Thyroid gland (tissue), 4 donors: ENCODE data around the gene NTN1. TPM values are rescaled to one million over a fixed set of nuclear protein-coding genes. Genes with fewer than 3 reads are reported as not detected.

Experiments
- DNase-seq, 2 donors: peaks; one replicate each; pipeline ENCODE4 v3.0.0-alpha.2; 2019
- H3K27ac ChIP-seq, 3 donors: fragments of 200-600 bp; sonication (generic); 1 replicate in 2 of 3; 2 replicates in 1 of 3; pipeline ENCODE4 v1.5.1; 2016 to 2019; ENCODE audit warnings: mild to moderate bottlenecking in 1 of 3, moderate library complexity in 1 of 3
- H3K27me3 ChIP-seq: fragments of 200-600 bp; sonication (generic); one replicate; pipeline ENCODE4 v1.5.1; 2019
- H3K36me3 ChIP-seq, 2 donors: fragments of 200-600 bp; sonication (generic); one replicate each; pipeline ENCODE4 v1.5.1; 2016 to 2019
- H3K4me1 ChIP-seq, 2 donors: fragments of 200-600 bp; sonication (generic); one replicate each; pipeline ENCODE4 v1.5.1; 2017 to 2019
- H3K4me3 ChIP-seq, 3 donors: fragments of 200-600 bp; sonication (generic); replicated peaks in 1 of 3; 1 replicate in 2 of 3; 2 replicates in 1 of 3; pipeline ENCODE4 v1.5.1; 2016; ENCODE audit warnings: mild to moderate bottlenecking in 1 of 3
- H3K9me3 ChIP-seq: fragments of 200-600 bp; sonication (generic); one replicate; pipeline ENCODE4 v1.5.1; 2017
- POLR2A ChIP-seq, 2 donors: fragments of 450-650 bp; IDR thresholded peaks; one replicate each; pipeline ENCODE4 v1.6.1; 2017; ENCODE audit warnings: antibody characterized with exemption in 2 of 2, mild to moderate bottlenecking in 2 of 2, moderate library complexity in 1 of 2
- WGBS, 2 donors: methylation state at CpG; one replicate each; pipeline ENCODE4 v1.1.5; 2017; 5-methylcytosine and 5-hydroxymethylcytosine counted together
- intact Hi-C: fragments of 100-400 bp; cut with DNase I; formaldehyde crosslinking; loops from one replicate; pipeline ENCODE4 v1.15.1; 2023
- total RNA-seq, 4 donors: library from RNA; depleted of rRNA; stranded (reverse); fragments of >200 nt; gene quantifications; one replicate each; pipeline ENCODE4 v1.2.3, GENCODE V29; 2016
- TF ChIP-seq, protein P1 (sequence below), 6 experiments: fragments of 200-600 bp in 3 of 6; fragments of 450-650 bp in 3 of 6; sonication (generic) in 3 of 6; IDR thresholded peaks; one replicate each; pipeline ENCODE4 v1.5.1; 2016 to 2019; ENCODE audit warnings: antibody characterized with exemption in 6 of 6, mild to moderate bottlenecking in 2 of 6, inconsistent platforms in 1 of 6, moderate library complexity in 1 of 6

The NTN1 gene
- total RNA-seq, 4 donors from 2014 or later, result 4.1 to 9.2 (median 7.1) TPM

- H3K27ac ChIP-seq, result no peak overlapping the region
- 40% methylated on average over 8 of the region's 8 CpGs for WGBS, 2 donors
These were observed 29.6 kb downstream of the NTN1 start for GRCh38 chr17:9050801-9051401.

DNA sequence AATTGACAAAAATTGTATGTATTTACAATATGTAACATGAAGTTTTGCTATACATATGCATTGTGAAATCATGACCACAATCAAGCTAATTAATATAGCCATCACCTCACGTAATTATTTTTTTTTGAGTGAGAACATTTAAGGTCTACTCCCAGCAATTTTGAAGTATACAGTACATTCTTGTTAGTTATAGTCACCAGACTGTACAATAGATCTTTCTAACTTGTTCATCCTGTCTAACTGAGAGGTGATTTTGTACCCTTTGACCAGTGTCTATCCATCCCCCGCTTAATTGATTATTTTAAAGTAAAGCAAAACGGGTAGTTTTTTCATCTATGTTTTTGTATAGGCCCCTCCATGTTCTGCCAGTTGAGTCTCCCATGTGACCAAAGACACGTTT is 30.3 kb downstream of the NTN1 start:
- Histone ChIP-seq H3K27ac (no peak overlapping the region), H3K27me3 (no peaks in the 10 kb centered on the region), H3K4me1 (no peaks in the 10 kb centered on the region), H3K9me3 (no peaks in the 10 kb centered on the region), H3K36me3 (no peaks in the 10 kb centered on the region), H3K4me3 (no peak overlapping the region)
- TF ChIP-seq, protein P1, sequence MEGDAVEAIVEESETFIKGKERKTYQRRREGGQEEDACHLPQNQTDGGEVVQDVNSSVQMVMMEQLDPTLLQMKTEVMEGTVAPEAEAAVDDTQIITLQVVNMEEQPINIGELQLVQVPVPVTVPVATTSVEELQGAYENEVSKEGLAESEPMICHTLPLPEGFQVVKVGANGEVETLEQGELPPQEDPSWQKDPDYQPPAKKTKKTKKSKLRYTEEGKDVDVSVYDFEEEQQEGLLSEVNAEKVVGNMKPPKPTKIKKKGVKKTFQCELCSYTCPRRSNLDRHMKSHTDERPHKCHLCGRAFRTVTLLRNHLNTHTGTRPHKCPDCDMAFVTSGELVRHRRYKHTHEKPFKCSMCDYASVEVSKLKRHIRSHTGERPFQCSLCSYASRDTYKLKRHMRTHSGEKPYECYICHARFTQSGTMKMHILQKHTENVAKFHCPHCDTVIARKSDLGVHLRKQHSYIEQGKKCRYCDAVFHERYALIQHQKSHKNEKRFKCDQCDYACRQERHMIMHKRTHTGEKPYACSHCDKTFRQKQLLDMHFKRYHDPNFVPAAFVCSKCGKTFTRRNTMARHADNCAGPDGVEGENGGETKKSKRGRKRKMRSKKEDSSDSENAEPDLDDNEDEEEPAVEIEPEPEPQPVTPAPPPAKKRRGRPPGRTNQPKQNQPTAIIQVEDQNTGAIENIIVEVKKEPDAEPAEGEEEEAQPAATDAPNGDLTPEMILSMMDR (IDR thresholded peaks at IDR 0.05), result no peak
- TF ChIP-seq POLR2A (IDR thresholded peaks at IDR 0.05), result no peak
- DNase-seq, result no peak
- intact Hi-C loops, result no loop called here
- WGBS, 2 donors, result 84 to 91% methylated on average over 4 of the region's 4 CpGs

More at GRCh38 chr17:9050801-9051401, 29.6 kb downstream of the NTN1 start:
- Histone ChIP-seq H3K4me1 (no peaks in the 10 kb centered on the region), H3K9me3 (no peaks in the 10 kb centered on the region), H3K27me3 (no peaks in the 10 kb centered on the region), H3K36me3 (no peaks in the 10 kb centered on the region), H3K4me3 (no peak overlapping the region)
- peak in 1 of 2 donors; percentile 5 for DNase-seq
- intact Hi-C loops, result no loop called here
- no peak for TF ChIP-seq POLR2A (IDR thresholded peaks at IDR 0.05)
- TF ChIP-seq, protein P1 (IDR thresholded peaks at IDR 0.05), result no peak

- H3K27me3 ChIP-seq, result no peaks in the 10 kb centered on the region
- intact Hi-C loops, result no loop called here
- TF ChIP-seq POLR2A (IDR thresholded peaks at IDR 0.05), result no peak
- TF ChIP-seq, protein P1 (IDR thresholded peaks at IDR 0.05), result no peak
- H3K4me3 ChIP-seq, result no peak overlapping the region
- no peaks in the 10 kb centered on the region for H3K9me3 ChIP-seq
- no peaks in the 10 kb centered on the region for H3K4me1 ChIP-seq
- H3K36me3 ChIP-seq, result no peaks in the 10 kb centered on the region
- H3K27ac ChIP-seq, result no peak overlapping the region
- DNase-seq, result no peak
- 81% methylated on average over 6 of the region's 6 CpGs for WGBS, 2 donors
These were observed 31.6 kb downstream of the NTN1 start for GRCh38 chr17:9052921-9053320.

DNA sequence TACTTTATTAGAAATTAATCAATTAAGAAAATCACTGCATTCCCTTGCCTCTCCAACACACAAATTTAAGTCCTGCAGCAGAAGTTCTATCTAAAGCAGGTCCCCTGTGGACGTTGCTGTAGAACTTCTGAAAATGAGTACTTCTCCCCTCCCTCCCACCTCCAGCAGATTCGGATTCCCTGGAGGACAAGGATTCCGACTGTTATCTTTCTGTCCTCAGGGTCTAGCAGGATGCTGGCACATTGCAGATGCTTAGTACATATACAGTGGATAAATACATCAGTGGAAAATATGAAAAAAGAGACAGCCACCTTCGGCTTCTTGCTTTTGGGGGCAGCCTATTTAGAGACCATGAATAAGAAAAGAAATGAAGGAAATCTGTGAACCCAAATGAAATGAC is 32.1 kb downstream of the NTN1 start:
- WGBS, 2 donors, result 90 to 94% methylated on average over 4 of the region's 4 CpGs
- Histone ChIP-seq H3K27me3 (no peaks in the 10 kb centered on the region), H3K4me1 (no peaks in the 10 kb centered on the region), H3K9me3 (no peaks in the 10 kb centered on the region), H3K36me3 (no peaks in the 10 kb centered on the region), H3K4me3 (no peak overlapping the region), H3K27ac (no peak overlapping the region)
- intact Hi-C loops, result no loop called here
- DNase-seq, result no peak
- TF ChIP-seq, protein P1 (IDR thresholded peaks at IDR 0.05), result no peak
- TF ChIP-seq POLR2A (IDR thresholded peaks at IDR 0.05), result no peak

GRCh38 chr17:9054126-9054975 is 33.0 kb downstream of the NTN1 start:
- H3K27me3 ChIP-seq, result no peaks in the 10 kb centered on the region
- H3K4me1 ChIP-seq, result no peaks in the 10 kb centered on the region

More at GRCh38 chr17:9054126-9054975, 33.0 kb downstream of the NTN1 start:
- no peak for DNase-seq
- TF ChIP-seq, protein P1 (IDR thresholded peaks at IDR 0.05), result no peak
- Histone ChIP-seq H3K36me3 (no peaks in the 10 kb centered on the region), H3K4me3 (no peak overlapping the region), H3K9me3 (no peaks in the 10 kb centered on the region), H3K27ac (no peak overlapping the region)
- 63 to 67% methylated on average over 27 of the region's 27 CpGs for WGBS, 2 donors
- intact Hi-C loops, result no loop called here
